ENCODE data around the gene CEP126.
"Not testable (repeated sequence)": the region's sequence is repeated elsewhere in the genome, so short reads cannot be mapped to it uniquely, and the experiment has no call there.

CEP126 gene

GRCh38 chr11:101987370-101987769 is 72.6 kb downstream of the CEP126 start:
- no peak for DNase-seq (ENCODE audit: low read depth)
- no peak overlapping the region for H3K4me3 ChIP-seq (ENCODE audit: control insufficient read depth, low read depth, low read length)
- TF ChIP-seq CTCF (conservative IDR thresholded peaks at IDR 0.05; ENCODE audit: control insufficient read depth, insufficient read depth, low read depth, low read length): no peak

GRCh38 chr11:101993172-101993571 is 78.4 kb downstream of the CEP126 start:
- no peak for DNase-seq (ENCODE audit: low read depth)
- no peak for TF ChIP-seq CTCF (conservative IDR thresholded peaks at IDR 0.05; ENCODE audit: control insufficient read depth, insufficient read depth, low read depth, low read length)
- H3K4me3 ChIP-seq (ENCODE audit: control insufficient read depth, low read depth, low read length): no peak overlapping the region

GRCh38 chr11:101994052-101994469 is 79.3 kb downstream of the CEP126 start:
- not testable (repeated sequence) for DNase-seq (ENCODE audit: low read depth)

GRCh38 chr11:101996111-101996510 is 81.3 kb downstream of the CEP126 start:
- no peak overlapping the region for H3K4me3 ChIP-seq (ENCODE audit: control insufficient read depth, low read depth, low read length)
- DNase-seq (ENCODE audit: low read depth): no peak
- TF ChIP-seq CTCF (conservative IDR thresholded peaks at IDR 0.05; ENCODE audit: control insufficient read depth, insufficient read depth, low read depth, low read length): no peak

More at GRCh38 chr11:101994052-101994469, 79.3 kb downstream of the CEP126 start:
- H3K4me3 ChIP-seq (ENCODE audit: control insufficient read depth, low read depth, low read length): not testable (repeated sequence)

GRCh38 chr11:102001657-102002338 is 87.0 kb downstream of the CEP126 start:
- no peak for DNase-seq (ENCODE audit: low read depth)
- H3K4me3 ChIP-seq (ENCODE audit: control insufficient read depth, low read depth, low read length): no peak overlapping the region
- TF ChIP-seq CTCF (conservative IDR thresholded peaks at IDR 0.05; ENCODE audit: control insufficient read depth, insufficient read depth, low read depth, low read length): no peak

- TF ChIP-seq CTCF (conservative IDR thresholded peaks at IDR 0.05; ENCODE audit: control insufficient read depth, insufficient read depth, low read depth, low read length): no peak
- H3K4me3 ChIP-seq (ENCODE audit: control insufficient read depth, low read depth, low read length): no peak overlapping the region
- no peak for DNase-seq (ENCODE audit: low read depth)
Measured at GRCh38 chr11:102004220-102004619, 89.4 kb downstream of the CEP126 start.

- DNase-seq (ENCODE audit: low read depth): no peak
- H3K4me3 ChIP-seq (ENCODE audit: control insufficient read depth, low read depth, low read length): no peak overlapping the region
- TF ChIP-seq CTCF (conservative IDR thresholded peaks at IDR 0.05; ENCODE audit: control insufficient read depth, insufficient read depth, low read depth, low read length): no peak
Measured at GRCh38 chr11:102005306-102005705, 90.5 kb downstream of the CEP126 start.

Measured in fibroblast of mammary gland (primary cell).